Panc1 (cell line): Measurements from ENCODE around the gene MPRIP.

Experiments used
- CTCF ChIP-seq: fragments of 450-650 bp; IDR thresholded peaks from 2 replicates; pipeline ENCODE4 v1.5.1; 2017; ENCODE audit warnings: mild to moderate bottlenecking
- POLR2AphosphoS5 ChIP-seq: IDR thresholded peaks from 2 replicates; pipeline ENCODE4 v1.6.1; 2012; ENCODE audit warnings: mild to moderate bottlenecking, low read depth, low read length, moderate library complexity
- TCF7L2 ChIP-seq: IDR thresholded peaks from 2 replicates; pipeline ENCODE4 v1.6.1; 2011; ENCODE audit warnings: mild to moderate bottlenecking, low read depth, low read length, inconsistent platforms

DNA sequence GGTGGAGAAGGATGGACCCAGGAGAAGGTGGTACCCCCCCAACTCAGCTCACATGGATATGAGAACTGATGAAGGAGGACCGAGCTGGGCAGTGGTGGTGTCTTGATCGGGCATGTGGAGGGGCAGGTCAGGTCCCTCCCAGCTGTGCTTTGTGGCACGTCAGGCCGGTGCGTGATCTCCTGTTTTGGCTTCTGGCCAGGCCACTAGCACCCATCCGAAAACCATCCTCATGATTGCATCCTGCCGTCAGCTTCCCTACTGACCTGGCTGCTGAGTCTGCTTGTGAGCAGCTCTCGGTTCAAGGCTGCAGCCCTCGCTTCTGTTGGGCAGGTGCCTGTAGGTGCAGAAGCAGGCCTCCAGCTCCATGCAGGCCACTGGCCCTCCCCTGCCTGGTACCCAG, 110.8 kb downstream of the MPRIP start:
- no peak for TF ChIP-seq CTCF
- TF ChIP-seq POLR2AphosphoS5: no peak
- no peak for TF ChIP-seq TCF7L2
